K562 (cell line): ENCODE measurements around the gene MAPT.

ENCODE experiments used
- CEBPB ChIP-seq: fragments of 450-650 bp; IDR thresholded peaks from 2 replicates; pipeline ENCODE4 v1.6.1; 2016; ENCODE audit warnings: missing genetic modification characterization, missing compliant biosample characterization
- HDAC6 ChIP-seq: IDR thresholded peaks from 2 replicates; pipeline ENCODE4 v1.6.1; 2012; ENCODE audit warnings: low read depth, mild to moderate bottlenecking, control low read depth, inconsistent platforms, low read length, moderate library complexity
- RAD21 ChIP-seq, 2 experiments: fragments of 250-450 bp in 1 of 2; fragments of 450-650 bp in 1 of 2; sonication (Bioruptor Pico) in 1 of 2; formaldehyde crosslinking in 1 of 2; IDR thresholded peaks in 1 of 2; conservative IDR thresholded peaks in 1 of 2; 2 replicates each; pipeline versions ENCODE4 v1.4.0 to v1.8.0; 2020 to 2022; ENCODE audit warnings: mild to moderate bottlenecking in 2 of 2, moderate library complexity in 1 of 2
- ZBTB7A ChIP-seq: IDR thresholded peaks from 2 replicates; pipeline ENCODE4 v1.6.1; 2011; ENCODE audit warnings: low read depth, mild to moderate bottlenecking, low read length, moderate library complexity, borderline replicate concordance; ENCODE audit not compliant: control insufficient read depth

GRCh38 chr17:45871718-45872117 lies 22.6 kb upstream of the MAPT start:
- TF ChIP-seq ZBTB7A (no peak), HDAC6 (no peak), RAD21 (CRISPR knock-in tag; conservative IDR thresholded peaks at IDR 0.05 in 1 of 2, IDR thresholded peaks at IDR 0.05 in 1 of 2) (no peak), CEBPB (tag) (no peak)
